GM12873 (cell line): ENCODE measurements around the gene ACOX2.

ENCODE experiments used
- CTCF ChIP-seq: IDR thresholded peaks from 2 replicates; pipeline ENCODE4 v1.5.1; 2012; ENCODE audit warnings: low read depth, mild to moderate bottlenecking, moderate library complexity, low read length, control low read depth; ENCODE audit not compliant: insufficient read depth; ENCODE audit errors: missing control alignments

ACOX2 gene

GRCh38 chr3:58534592-58535494, 2.1 kb downstream of the ACOX2 start:
- TF ChIP-seq CTCF: no peak

GRCh38 chr3:58532794-58533220, 4.2 kb downstream of the ACOX2 start:
- TF ChIP-seq CTCF: peak; percentile 96

GRCh38 chr3:58531956-58532355, 5.0 kb downstream of the ACOX2 start:
- peak; percentile 9 for TF ChIP-seq CTCF

GRCh38 chr3:58531555-58531954, 5.4 kb downstream of the ACOX2 start:
- no peak for TF ChIP-seq CTCF

- no peak for TF ChIP-seq CTCF
These were observed 6.6 kb downstream of the ACOX2 start for GRCh38 chr3:58530354-58530865.

GRCh38 chr3:58529516-58530353, 7.3 kb downstream of the ACOX2 start:
- TF ChIP-seq CTCF: peak; percentile 42

GRCh38 chr3:58528629-58529028, 8.4 kb downstream of the ACOX2 start:
- TF ChIP-seq CTCF: no peak
